ENCODE results near the gene TRAPPC3L.

GRCh38 chr6:116522896-116523295 lies 22.6 kb downstream of the TRAPPC3L start:
- TF ChIP-seq EP300 (IDR thresholded peaks at IDR 0.05; ENCODE audit: low read length) (no peak), KDM2B (CRISPR knock-in tag; IDR thresholded peaks at IDR 0.05) (no peak), CHD7 (IDR thresholded peaks at IDR 0.05; ENCODE audit: low read depth, low read length) (no peak), CTCF (IDR thresholded peaks at IDR 0.05 in 2 of 3, conservative IDR thresholded peaks at IDR 0.05 in 1 of 3; ENCODE audit: insufficient read depth in 2 of 3, low read depth in 1 of 3, low read length in 3 of 3) (no peak), RAD21 (CRISPR knock-in tag; conservative IDR thresholded peaks at IDR 0.05 in 1 of 2, IDR thresholded peaks at IDR 0.05 in 1 of 2) (no peak), GATAD2A (IDR thresholded peaks at IDR 0.05) (no peak), NRF1 (conservative IDR thresholded peaks at IDR 0.05 in 1 of 2, IDR thresholded peaks at IDR 0.05 in 1 of 2) (no peak), FOXP1 (CRISPR knock-in tag; IDR thresholded peaks at IDR 0.05) (no peak), STAG1 (CRISPR knock-in tag; IDR thresholded peaks at IDR 0.05; ENCODE audit: borderline replicate concordance) (no peak), REST (IDR thresholded peaks at IDR 0.05; ENCODE audit: borderline replicate concordance) (no peak), REST (CRISPR knock-in tag; IDR thresholded peaks at IDR 0.05; ENCODE audit: low read depth) (no peak), BMI1 (IDR thresholded peaks at IDR 0.05; ENCODE audit: low read length) (no peak)
